GM06990 (cell line): ENCODE data around the gene ZNHIT1.
A peak's percentile ranks its signal among the peaks of the same experiment; 100 is the strongest.

Source experiments
- DNase-seq: peaks from one replicate; pipeline ENCODE4 v3.0.0-alpha.2; 2011; ENCODE audit not compliant: insufficient read length; ENCODE audit errors: extremely low read depth
- H3K27me3 ChIP-seq: replicated peaks from 2 replicates; pipeline ENCODE4 v1.6.0; 2011; ENCODE audit warnings: low read length; ENCODE audit not compliant: control insufficient read depth, insufficient read depth
- H3K36me3 ChIP-seq: 2 replicates; pipeline ENCODE4 v1.5.1; 2011; ENCODE audit warnings: low read length; ENCODE audit not compliant: control insufficient read depth, insufficient read depth
- H3K4me3 ChIP-seq: replicated peaks from 2 replicates; pipeline ENCODE4 v1.5.1; 2011; ENCODE audit warnings: low read depth, mild to moderate bottlenecking, control low read depth, low read length
- TF ChIP-seq, protein P1 (sequence below): IDR thresholded peaks from 2 replicates; pipeline ENCODE4 v1.5.1; 2011; ENCODE audit warnings: low read length, control low read depth, mild to moderate bottlenecking, inconsistent platforms; ENCODE audit not compliant: insufficient read depth, poor library complexity, severe bottlenecking

ZNHIT1 gene

DNA sequence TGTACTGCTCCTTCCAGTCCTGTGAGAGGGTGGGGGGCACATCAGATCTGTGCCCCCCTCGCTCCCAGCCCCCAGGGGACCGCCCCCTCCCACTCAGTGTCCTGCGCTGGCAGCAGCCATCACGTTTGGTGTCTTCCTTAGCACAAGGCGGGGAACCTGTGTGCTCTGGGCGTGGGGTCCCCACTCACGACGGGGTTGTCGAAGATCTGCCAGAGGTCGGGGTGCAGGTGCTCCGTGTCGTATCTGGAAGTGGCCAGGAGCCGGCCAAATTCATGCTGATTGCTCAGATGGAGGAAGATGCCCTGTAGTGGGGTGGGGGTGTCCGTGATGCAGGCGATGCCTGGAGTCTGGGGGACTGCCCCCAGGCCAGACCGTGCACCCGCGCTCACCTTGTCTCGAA, 7.8 kb upstream of the ZNHIT1 start:
- Histone ChIP-seq H3K36me3 (peaks cover 11% of the 10 kb centered on the region), H3K4me3 (no peak overlapping the region)

DNA sequence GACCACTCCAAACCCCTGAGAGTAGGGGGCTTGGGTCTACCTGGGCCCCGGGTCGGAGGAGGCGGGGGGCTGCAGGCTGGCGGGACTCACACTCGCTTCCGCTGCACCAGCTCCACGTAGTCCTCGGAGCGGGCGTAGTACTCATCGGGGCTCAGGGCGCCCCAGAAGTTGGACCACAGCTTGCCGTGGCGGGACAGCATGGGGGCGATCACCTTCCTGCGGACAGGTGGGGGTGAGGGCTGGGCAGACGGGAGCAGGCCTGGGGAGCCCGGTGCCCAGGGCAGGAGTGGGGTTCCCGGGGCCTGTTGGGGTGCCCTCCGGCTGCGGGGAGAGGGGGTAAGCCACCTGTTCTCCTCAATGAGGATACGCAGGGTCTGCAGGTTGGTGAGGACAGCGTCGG, 6.5 kb upstream of the ZNHIT1 start:
- TF ChIP-seq, protein P1, sequence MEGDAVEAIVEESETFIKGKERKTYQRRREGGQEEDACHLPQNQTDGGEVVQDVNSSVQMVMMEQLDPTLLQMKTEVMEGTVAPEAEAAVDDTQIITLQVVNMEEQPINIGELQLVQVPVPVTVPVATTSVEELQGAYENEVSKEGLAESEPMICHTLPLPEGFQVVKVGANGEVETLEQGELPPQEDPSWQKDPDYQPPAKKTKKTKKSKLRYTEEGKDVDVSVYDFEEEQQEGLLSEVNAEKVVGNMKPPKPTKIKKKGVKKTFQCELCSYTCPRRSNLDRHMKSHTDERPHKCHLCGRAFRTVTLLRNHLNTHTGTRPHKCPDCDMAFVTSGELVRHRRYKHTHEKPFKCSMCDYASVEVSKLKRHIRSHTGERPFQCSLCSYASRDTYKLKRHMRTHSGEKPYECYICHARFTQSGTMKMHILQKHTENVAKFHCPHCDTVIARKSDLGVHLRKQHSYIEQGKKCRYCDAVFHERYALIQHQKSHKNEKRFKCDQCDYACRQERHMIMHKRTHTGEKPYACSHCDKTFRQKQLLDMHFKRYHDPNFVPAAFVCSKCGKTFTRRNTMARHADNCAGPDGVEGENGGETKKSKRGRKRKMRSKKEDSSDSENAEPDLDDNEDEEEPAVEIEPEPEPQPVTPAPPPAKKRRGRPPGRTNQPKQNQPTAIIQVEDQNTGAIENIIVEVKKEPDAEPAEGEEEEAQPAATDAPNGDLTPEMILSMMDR = no peak
- H3K36me3 ChIP-seq = peaks cover 9% of the 10 kb centered on the region
- H3K4me3 ChIP-seq = no peak overlapping the region
- H3K27me3 ChIP-seq = no peaks in the 10 kb centered on the region
- no peak for DNase-seq

More for the DNA sequence above, 7.8 kb upstream of the ZNHIT1 start:
- no peaks in the 10 kb centered on the region for H3K27me3 ChIP-seq
- TF ChIP-seq, protein P1 = no peak
- no peak for DNase-seq

DNA sequence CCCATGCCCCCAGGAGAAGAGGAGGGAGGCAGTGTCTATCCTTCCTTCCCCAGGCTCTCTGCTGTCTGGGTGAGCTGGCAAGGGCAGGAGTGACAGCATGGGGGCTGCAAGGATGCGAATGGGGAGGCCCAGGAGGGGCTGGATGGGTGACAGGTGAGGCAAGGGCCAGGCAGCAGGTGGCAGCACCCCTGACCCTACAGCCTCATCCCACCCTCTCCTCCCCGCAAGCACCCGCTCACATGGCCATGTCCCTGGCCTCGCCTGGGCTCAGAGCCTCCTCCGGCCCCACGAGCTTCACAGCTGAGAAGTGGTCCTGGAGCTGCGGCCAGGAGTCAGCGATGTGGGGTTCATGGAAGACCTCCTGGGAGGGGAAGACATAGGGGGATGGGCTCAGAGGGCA, 6.0 kb upstream of the ZNHIT1 start:
- TF ChIP-seq, protein P1 = no peak

DNA sequence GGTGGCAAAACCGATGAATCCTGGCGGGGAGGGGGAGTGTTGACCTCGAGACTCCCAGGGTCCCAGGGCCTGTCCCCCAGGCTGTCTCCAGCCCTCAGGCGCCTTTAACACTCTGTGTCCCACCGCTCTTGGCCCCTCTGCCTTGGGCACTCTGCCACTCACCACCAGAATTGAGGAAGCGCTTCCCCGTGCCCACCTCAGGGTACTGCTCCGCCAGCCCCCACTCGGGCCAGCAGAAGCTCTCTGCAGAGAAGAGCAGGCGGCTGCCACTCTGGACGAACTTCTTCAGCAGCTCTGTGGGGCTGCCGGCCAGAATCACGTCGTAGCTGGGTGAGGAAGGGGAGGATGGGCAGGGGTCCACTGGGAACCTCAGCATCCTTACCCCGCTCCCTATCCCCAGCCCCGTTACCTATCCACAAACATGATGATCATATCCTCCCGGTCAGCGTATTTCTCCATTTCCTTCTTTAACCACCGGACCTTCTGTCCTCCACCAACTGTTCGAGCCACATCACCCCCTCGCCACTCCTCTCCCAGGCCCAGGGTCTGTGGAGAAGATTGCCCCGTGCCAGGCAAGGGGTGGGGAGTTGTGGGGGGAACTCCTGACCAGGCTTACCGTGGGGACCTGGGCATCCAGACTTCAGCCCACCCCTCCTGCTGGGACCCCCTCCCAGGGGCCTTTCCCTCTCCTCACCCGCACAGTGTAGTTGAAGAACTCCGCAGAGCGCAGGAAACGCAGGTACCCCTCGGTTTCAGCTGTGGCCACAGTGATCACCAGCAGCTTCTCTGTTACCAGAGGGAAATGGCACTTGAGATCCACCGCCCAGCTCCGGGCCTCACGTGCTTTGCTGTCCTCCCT, 1.7 kb upstream of the ZNHIT1 start:
- TF ChIP-seq, protein P1 = no peak
- H3K4me3 ChIP-seq = peak overlapping the region; percentile 73
- DNase-seq = no peak
- peaks cover 4% of the 10 kb centered on the region for H3K36me3 ChIP-seq
- no peaks in the 10 kb centered on the region for H3K27me3 ChIP-seq

More for the DNA sequence above, 6.0 kb upstream of the ZNHIT1 start:
- no peaks in the 10 kb centered on the region for H3K27me3 ChIP-seq
- H3K36me3 ChIP-seq = peaks cover 9% of the 10 kb centered on the region
- DNase-seq = no peak
- H3K4me3 ChIP-seq = no peak overlapping the region

DNA sequence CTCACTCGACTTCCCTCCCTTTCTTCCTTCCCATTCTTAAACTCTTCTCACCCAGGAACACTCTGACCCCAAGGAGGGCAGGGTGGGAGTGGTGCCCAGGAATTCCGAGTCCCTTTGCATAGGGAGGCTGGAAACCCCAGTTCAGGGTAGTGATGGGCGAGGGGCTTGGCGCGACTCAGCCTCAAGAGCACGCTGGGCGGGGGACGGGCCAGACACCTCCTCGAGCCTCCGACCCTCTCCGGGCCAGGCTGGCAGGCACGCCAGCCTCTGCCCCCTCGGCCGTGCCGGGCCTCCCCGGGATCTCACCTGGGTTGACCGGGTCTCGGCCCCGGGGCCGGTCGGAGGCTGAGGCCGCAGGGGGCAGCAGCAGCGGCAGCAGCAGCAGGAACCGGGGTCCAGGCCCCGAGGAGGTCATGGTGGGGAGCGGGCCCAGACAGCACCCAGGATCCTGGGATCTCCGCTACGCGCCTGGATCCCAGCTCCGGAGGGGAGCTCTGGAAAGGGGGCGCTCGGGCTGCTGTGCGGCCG, 1.0 kb upstream of the ZNHIT1 start:
- peaks cover 3% of the 10 kb centered on the region for H3K36me3 ChIP-seq
- TF ChIP-seq, protein P1 = no peak
- DNase-seq = no peak

More for the DNA sequence above, 1.0 kb upstream of the ZNHIT1 start:
- H3K4me3 ChIP-seq = peak overlapping the region; percentile 73
- no peaks in the 10 kb centered on the region for H3K27me3 ChIP-seq
